Lung (tissue), 12 donors: Measurements from ENCODE around the gene GCNT2. TPM values are rescaled to one million over a fixed set of nuclear protein-coding genes. Genes with fewer than 3 reads are reported as not detected.
"Not testable (repeated sequence)": the region's sequence is repeated elsewhere in the genome, so short reads cannot be mapped to it uniquely, and the experiment has no call there.

Source experiments
- ATAC-seq: fragments of 200-7000 bp; cut with Tn5 transposase; one replicate; pipeline ENCODE4 v1.9.1; 2020; ENCODE audit warnings: moderate number of reproducible peaks; ENCODE audit not compliant: insufficient read depth, low FRiP score
- DNase-seq, 3 donors: peaks; one replicate each; pipeline ENCODE4 v3.0.0-alpha.2; 2013 to 2017
- H3K27ac ChIP-seq, 2 donors: one replicate each; pipeline ENCODE4 v1.5.1; 2013; ENCODE audit warnings: mild to moderate bottlenecking in 2 of 2, moderate library complexity in 2 of 2, control low read depth in 1 of 2, inconsistent platforms in 1 of 2, low read depth in 1 of 2, low read length in 1 of 2
- H3K27me3 ChIP-seq, 3 donors: one replicate each; pipeline ENCODE4 v1.5.1; 2013; ENCODE audit warnings: low read length in 2 of 3; ENCODE audit not compliant: control insufficient read depth in 3 of 3, insufficient read depth in 3 of 3
- H3K36me3 ChIP-seq, 4 donors: one replicate each; pipeline ENCODE4 v1.5.1; 2013; ENCODE audit warnings: low read length in 4 of 4, mild to moderate bottlenecking in 1 of 4, moderate library complexity in 1 of 4; ENCODE audit not compliant: control insufficient read depth in 4 of 4, insufficient read depth in 4 of 4
- H3K4me1 ChIP-seq, 5 donors: one replicate each; pipeline ENCODE4 v1.5.1; 2013; ENCODE audit warnings: low read length in 5 of 5, mild to moderate bottlenecking in 2 of 5, moderate library complexity in 1 of 5; ENCODE audit not compliant: control insufficient read depth in 5 of 5, insufficient read depth in 5 of 5
- H3K4me3 ChIP-seq: one replicate; pipeline ENCODE4 v1.5.1; 2013; ENCODE audit warnings: mild to moderate bottlenecking, control low read depth, moderate library complexity
- H3K9ac ChIP-seq, 2 donors: one replicate each; pipeline ENCODE4 v1.5.1; 2013; ENCODE audit warnings: low read length in 2 of 2, control low read depth in 1 of 2; ENCODE audit not compliant: insufficient read depth in 1 of 2
- H3K9me3 ChIP-seq, 4 donors: one replicate each; pipeline ENCODE4 v1.5.1; 2013; ENCODE audit warnings: low read length in 3 of 4, mild to moderate bottlenecking in 1 of 4, moderate library complexity in 1 of 4; ENCODE audit not compliant: control insufficient read depth in 4 of 4, insufficient read depth in 3 of 4
- CTCF ChIP-seq: IDR thresholded peaks from 2 replicates; pipeline ENCODE4 v1.5.1; 2012; ENCODE audit warnings: mild to moderate bottlenecking; ENCODE audit errors: control extremely low read depth, extremely low read depth
- WGBS, 2 donors: extraction: QIAGEN DNeasy Blood & Tissue Kit; methylation state at CpG; one replicate each; pipeline ENCODE4 v1.1.7; 2013; 5-methylcytosine and 5-hydroxymethylcytosine counted together
- polyA plus RNA-seq, 2 donors: library from polyadenylated mRNA; stranded (reverse); fragments of 200-250 nt; gene quantifications; one replicate each; pipeline ENCODE4 v1.2.1, GENCODE V29; 2013
- total RNA-seq, 2 donors: library from RNA; depleted of rRNA in 1 of 2; stranded (reverse); fragments of >200 nt in 1 of 2; gene quantifications; one replicate each; pipeline ENCODE4 v1.2.1, GENCODE V29; 2014 to 2021
- donor health status: control.
- donor health status: control.
- donor health status: Bipolar disorder and iron deficiency.
- donor health status: healthy.
- donor health status: DM: yes; HTN: yes; CAD: no.

Gene GCNT2
- total and polyA plus RNA-seq, 4 donors, result 7.8 to 57.4 (median 15.7) TPM

GRCh38 chr6:10528158-10528981, 7.2 kb downstream of the GCNT2 start:
- DNase-seq (peak; percentile 20 to 54 (median 37)), ATAC-seq (peak; percentile 61)
- H3K9me3 ChIP-seq, result no peaks in the 10 kb centered on the region
- peaks cover 0 to 13% (median 4%) of the 10 kb centered on the region in 5 donors for H3K4me1 ChIP-seq
- peak overlapping the region; percentile 32 for H3K4me3 ChIP-seq
- H3K9ac ChIP-seq, result peak overlapping the region in 1 of 2 donors; percentile 62
- 4 to 6% methylated on average over 11 of the region's 11 CpGs for WGBS, 2 donors
- TF ChIP-seq CTCF, result no peak
- no peaks in the 10 kb centered on the region for H3K27me3 ChIP-seq
- peak overlapping the region; percentile 79 to 89 for H3K27ac ChIP-seq
- H3K36me3 ChIP-seq, result no peaks in the 10 kb centered on the region

- Histone ChIP-seq H3K4me1 (peaks cover 0 to 13% (median 5%) of the 10 kb centered on the region in 5 donors), H3K27ac (peak overlapping the region; percentile 79 to 87), H3K36me3 (no peaks in the 10 kb centered on the region), H3K9me3 (no peaks in the 10 kb centered on the region), H3K9ac (no peak overlapping the region), H3K4me3 (peak overlapping the region; percentile 18), H3K27me3 (no peaks in the 10 kb centered on the region)
- ATAC-seq (peak; percentile 42), DNase-seq (no peak)
- no peak for TF ChIP-seq CTCF
- 29 to 43% methylated on average over 16 of the region's 16 CpGs for WGBS, 2 donors
Observed at GRCh38 chr6:10529231-10529801, 8.2 kb downstream of the GCNT2 start.

- 68 to 79% methylated on average over 13 of the region's 13 CpGs for WGBS, 2 donors
- Histone ChIP-seq H3K27ac (peak overlapping the region in 1 of 2 donors; percentile 79), H3K4me1 (peaks cover 0 to 13% (median 5%) of the 10 kb centered on the region in 5 donors)
- H3K27me3 ChIP-seq, DNase-seq, H3K4me3 ChIP-seq, ATAC-seq, H3K9ac ChIP-seq, H3K9me3 ChIP-seq, H3K36me3 ChIP-seq: not testable (repeated sequence)
Observed at GRCh38 chr6:10529828-10530374, 8.8 kb downstream of the GCNT2 start.

GRCh38 chr6:10531503-10531902, 10.4 kb downstream of the GCNT2 start:
- Histone ChIP-seq H3K9ac (no peak overlapping the region), H3K36me3 (no peaks in the 10 kb centered on the region), H3K9me3 (no peaks in the 10 kb centered on the region), H3K4me3 (no peak overlapping the region), H3K27me3 (no peaks in the 10 kb centered on the region), H3K27ac (peak overlapping the region in 1 of 2 donors; percentile 37), H3K4me1 (peaks cover 0 to 11% (median 5%) of the 10 kb centered on the region in 5 donors)
- no peak for TF ChIP-seq CTCF
- ATAC-seq, result no peak
- 19 to 42% methylated on average over 1 of the region's 1 CpG for WGBS, 2 donors
- DNase-seq, result no peak
